Stomach (tissue), 4 donors: ENCODE data around the gene RPN2.

ENCODE experiments used
- CTCF ChIP-seq, 7 experiments: fragments of 450-650 bp in 4 of 7; fragments of 200-600 bp in 3 of 7; sonication (generic) in 3 of 7; IDR thresholded peaks; one replicate each; pipeline ENCODE4 v1.5.1; 2016 to 2019; ENCODE audit warnings: antibody characterized with exemption in 7 of 7, control low read depth in 2 of 7, mild to moderate bottlenecking in 1 of 7
- POLR2A ChIP-seq, 4 donors: fragments of 450-650 bp; IDR thresholded peaks; one replicate each; pipeline ENCODE4 v1.6.1; 2016; ENCODE audit warnings: antibody characterized with exemption in 4 of 4, control low read depth in 2 of 4, mild to moderate bottlenecking in 1 of 4, moderate library complexity in 1 of 4

- TF ChIP-seq POLR2A (IDR thresholded peaks at IDR 0.05) (no peak), CTCF (IDR thresholded peaks at IDR 0.05) (no peak)
Measured at GRCh38 chr20:37259865-37260264, 80.7 kb downstream of the RPN2 start.
